ENCODE results near the gene PLCB1.

Gene PLCB1

DNA sequence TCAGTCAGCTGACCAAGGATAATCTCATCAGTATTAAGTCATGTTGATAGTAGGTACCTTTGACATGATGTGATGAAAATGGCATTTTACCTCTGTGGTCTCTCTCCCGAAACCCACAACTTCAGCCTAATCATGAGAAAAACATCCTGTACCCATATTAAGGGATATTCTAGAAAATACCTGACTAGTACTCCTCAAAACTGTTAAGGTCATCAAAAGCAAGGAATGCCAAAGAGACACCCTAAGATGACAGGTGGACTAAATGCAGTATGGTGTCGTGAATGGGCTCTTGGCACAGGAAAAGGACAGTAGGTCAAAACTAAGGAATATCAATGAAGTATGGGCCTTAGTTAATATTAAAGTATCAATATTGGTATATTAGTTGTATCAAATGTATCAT, 221.4 kb downstream of the PLCB1 start:
- Histone ChIP-seq H3K4me1 (ENCODE audit: low read depth, poor library complexity, severe bottlenecking) (no peaks in the 10 kb centered on the region), H4K20me1 (ENCODE audit: insufficient read depth) (no peaks in the 10 kb centered on the region), H3K27me3 (ENCODE audit: insufficient read depth, low read depth) (no peaks in the 10 kb centered on the region), H3K4me2 (no peak overlapping the region), H2AFZ (ENCODE audit: low read depth) (no peak overlapping the region), H3K79me2 (ENCODE audit: insufficient read depth, low read depth) (no peaks in the 10 kb centered on the region), H3K36me3 (ENCODE audit: insufficient read depth) (no peaks in the 10 kb centered on the region), H3K4me3 (IDR thresholded peaks at IDR 0.05; ENCODE audit: insufficient read depth, low read depth, low read length) (no peak overlapping the region), H3K9ac (no peak overlapping the region), H3K27ac (no peak overlapping the region)
- TF ChIP-seq CTCF (conservative IDR thresholded peaks at IDR 0.05; ENCODE audit: low read depth, low read length): no peak

DNA sequence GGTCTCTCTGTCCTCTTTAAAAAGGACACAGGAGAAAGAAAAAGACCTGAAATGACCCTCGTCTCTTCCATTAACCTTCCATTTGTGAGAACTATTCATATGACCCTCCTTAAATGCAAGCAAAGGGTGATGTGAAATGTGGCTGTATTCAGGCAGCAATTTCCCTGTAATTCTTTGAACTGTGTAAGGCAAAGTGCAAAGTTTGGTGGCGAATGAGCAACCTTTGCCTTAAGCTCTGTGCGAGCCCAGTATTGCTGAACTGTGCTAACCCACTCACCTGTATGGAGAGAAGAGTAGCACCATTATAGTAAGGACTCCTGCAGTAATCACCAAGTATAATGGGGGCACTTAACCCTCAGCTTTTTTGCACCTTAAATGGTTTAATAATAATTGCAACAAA, 223.4 kb downstream of the PLCB1 start:
- H2AFZ ChIP-seq (ENCODE audit: low read depth): no peak overlapping the region
- H3K4me3 ChIP-seq (IDR thresholded peaks at IDR 0.05; ENCODE audit: insufficient read depth, low read depth, low read length): no peak overlapping the region
- no peak overlapping the region for H3K9ac ChIP-seq
- H3K27me3 ChIP-seq (ENCODE audit: insufficient read depth, low read depth): no peaks in the 10 kb centered on the region
- no peaks in the 10 kb centered on the region for H3K4me1 ChIP-seq (ENCODE audit: low read depth, poor library complexity, severe bottlenecking)
- TF ChIP-seq CTCF (conservative IDR thresholded peaks at IDR 0.05; ENCODE audit: low read depth, low read length): no peak
- no peaks in the 10 kb centered on the region for H3K36me3 ChIP-seq (ENCODE audit: insufficient read depth)
- no peaks in the 10 kb centered on the region for H3K79me2 ChIP-seq (ENCODE audit: insufficient read depth, low read depth)
- no peaks in the 10 kb centered on the region for H4K20me1 ChIP-seq (ENCODE audit: insufficient read depth)
- no peak overlapping the region for H3K4me2 ChIP-seq
- no peak overlapping the region for H3K27ac ChIP-seq

- Histone ChIP-seq H3K4me1 (ENCODE audit: low read depth, poor library complexity, severe bottlenecking) (peaks cover 5% of the 10 kb centered on the region), H3K27me3 (ENCODE audit: insufficient read depth, low read depth) (no peaks in the 10 kb centered on the region), H3K4me3 (IDR thresholded peaks at IDR 0.05; ENCODE audit: insufficient read depth, low read depth, low read length) (no peak overlapping the region), H3K27ac (no peak overlapping the region), H4K20me1 (ENCODE audit: insufficient read depth) (no peaks in the 10 kb centered on the region), H3K79me2 (ENCODE audit: insufficient read depth, low read depth) (no peaks in the 10 kb centered on the region), H3K4me2 (no peak overlapping the region), H3K9ac (no peak overlapping the region), H3K36me3 (ENCODE audit: insufficient read depth) (no peaks in the 10 kb centered on the region), H2AFZ (ENCODE audit: low read depth) (no peak overlapping the region)
- no peak for TF ChIP-seq CTCF (conservative IDR thresholded peaks at IDR 0.05; ENCODE audit: low read depth, low read length)
These were observed 224.7 kb downstream of the PLCB1 start for GRCh38 chr20:8356806-8357205.

DNA sequence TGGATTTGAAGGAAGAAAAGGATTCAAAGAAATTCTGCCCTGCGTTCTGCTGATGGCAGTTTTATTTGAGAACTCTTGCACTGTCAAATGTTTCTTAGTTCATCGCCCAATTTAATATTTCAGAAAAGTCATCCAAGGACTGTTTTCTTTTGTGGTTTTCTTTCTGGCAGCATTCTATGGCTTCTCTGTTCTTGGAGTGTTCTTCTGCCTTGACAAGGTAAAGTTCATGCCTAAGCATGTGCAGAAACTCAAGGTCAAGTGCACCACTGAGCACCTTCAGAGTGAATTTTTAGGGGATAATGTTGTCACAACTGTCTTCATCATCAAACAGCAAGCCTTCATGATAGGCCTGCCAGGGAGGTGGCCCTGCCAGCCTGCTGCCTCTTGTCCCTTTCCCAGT, 225.6 kb downstream of the PLCB1 start:
- no peaks in the 10 kb centered on the region for H3K36me3 ChIP-seq (ENCODE audit: insufficient read depth)
- no peak for TF ChIP-seq CTCF (conservative IDR thresholded peaks at IDR 0.05; ENCODE audit: low read depth, low read length)
- peaks cover 5% of the 10 kb centered on the region for H3K4me1 ChIP-seq (ENCODE audit: low read depth, poor library complexity, severe bottlenecking)
- H3K27me3 ChIP-seq (ENCODE audit: insufficient read depth, low read depth): no peaks in the 10 kb centered on the region
- no peaks in the 10 kb centered on the region for H4K20me1 ChIP-seq (ENCODE audit: insufficient read depth)
- no peak overlapping the region for H3K27ac ChIP-seq
- no peak overlapping the region for H3K9ac ChIP-seq
- no peaks in the 10 kb centered on the region for H3K79me2 ChIP-seq (ENCODE audit: insufficient read depth, low read depth)
- no peak overlapping the region for H3K4me3 ChIP-seq (IDR thresholded peaks at IDR 0.05; ENCODE audit: insufficient read depth, low read depth, low read length)
- H3K4me2 ChIP-seq: no peak overlapping the region
- no peak overlapping the region for H2AFZ ChIP-seq (ENCODE audit: low read depth)

DNA sequence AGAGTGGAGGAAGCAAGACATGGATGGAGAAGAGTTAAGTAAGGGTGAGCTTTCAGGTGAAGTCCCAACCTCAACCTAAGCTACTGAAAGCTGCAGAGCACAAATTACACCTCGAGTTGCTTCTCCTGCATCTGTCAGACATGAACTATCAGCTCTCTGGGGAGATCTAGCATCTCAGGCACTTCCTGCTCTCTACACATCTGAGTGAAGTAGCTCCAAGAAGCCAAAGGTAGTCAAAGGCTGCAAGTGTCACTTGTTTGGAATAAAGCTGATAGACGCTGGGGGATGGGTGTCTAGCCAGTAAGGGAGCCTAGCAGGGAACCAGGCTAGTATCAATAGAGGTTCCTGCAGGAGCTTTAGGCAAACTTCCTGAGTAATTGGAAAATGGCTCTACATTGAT, 228.0 kb downstream of the PLCB1 start:
- H4K20me1 ChIP-seq (ENCODE audit: insufficient read depth): no peaks in the 10 kb centered on the region
- peaks cover 5% of the 10 kb centered on the region for H3K4me1 ChIP-seq (ENCODE audit: low read depth, poor library complexity, severe bottlenecking)
- no peaks in the 10 kb centered on the region for H3K27me3 ChIP-seq (ENCODE audit: insufficient read depth, low read depth)
- no peak for TF ChIP-seq CTCF (conservative IDR thresholded peaks at IDR 0.05; ENCODE audit: low read depth, low read length)
- H3K27ac ChIP-seq: no peak overlapping the region
- no peak overlapping the region for H3K9ac ChIP-seq
- no peaks in the 10 kb centered on the region for H3K36me3 ChIP-seq (ENCODE audit: insufficient read depth)
- H3K4me3 ChIP-seq (IDR thresholded peaks at IDR 0.05; ENCODE audit: insufficient read depth, low read depth, low read length): no peak overlapping the region
- no peak overlapping the region for H2AFZ ChIP-seq (ENCODE audit: low read depth)
- no peak overlapping the region for H3K4me2 ChIP-seq
- no peaks in the 10 kb centered on the region for H3K79me2 ChIP-seq (ENCODE audit: insufficient read depth, low read depth)

Measured in KMS-11 (cell line).